Type B pancreatic cell (in vitro differentiated cells): Measurements from ENCODE around the gene VPS4A. TPM values are rescaled to one million over a fixed set of nuclear protein-coding genes. Genes with fewer than 3 reads are reported as not detected.
A peak's percentile ranks its signal among the peaks of the same experiment; 100 is the strongest.

Source experiments
- DNase-seq: peaks from one replicate; pipeline ENCODE4 v3.0.0; 2021; ENCODE audit warnings: mixed read lengths; ENCODE audit not compliant: unreplicated experiment; ENCODE audit errors: extremely low spot score
- H3K27ac Mint-ChIP-seq: 2 replicates; pipeline ENCODE4 v1.8.0; 2021; ENCODE audit warnings: mild to moderate bottlenecking, mixed read lengths
- H3K27me3 Mint-ChIP-seq: 2 replicates; pipeline ENCODE4 v1.8.0; 2021; ENCODE audit warnings: mixed read lengths
- H3K36me3 Mint-ChIP-seq: 2 replicates; pipeline ENCODE4 v1.8.0; 2021; ENCODE audit warnings: mixed read lengths
- H3K4me1 Mint-ChIP-seq: one replicate; pipeline ENCODE4 v1.8.0; 2021; ENCODE audit warnings: mixed read lengths; ENCODE audit not compliant: unreplicated experiment
- H3K4me3 Mint-ChIP-seq: 2 replicates; pipeline ENCODE4 v1.8.0; 2021; ENCODE audit warnings: mild to moderate bottlenecking, mixed read lengths
- H3K9me3 Mint-ChIP-seq: 2 replicates; pipeline ENCODE4 v1.8.0; 2021; ENCODE audit warnings: mixed read lengths
- total RNA-seq: library from RNA; stranded (reverse); gene quantifications from 2 replicates; pipeline ENCODE4 v1.2.1, GENCODE V29; 2021; ENCODE audit warnings: low replicate concordance
- TF ChIP-seq, protein P1 (sequence below): fragments of 200-600 bp; sonication (generic); conservative IDR thresholded peaks from 2 replicates; pipeline ENCODE4 v1.5.0; 2021; ENCODE audit warnings: antibody characterized with exemption, mild to moderate bottlenecking

The VPS4A gene
- total RNA-seq, 1 donor from 2014 or later: 31.2 TPM

- Mint-ChIP-seq H3K27me3 (no peaks in the 10 kb centered on the region), H3K36me3 (peaks cover 16% of the 10 kb centered on the region), H3K4me3 (no peak overlapping the region), H3K9me3 (no peaks in the 10 kb centered on the region), H3K27ac (no peak overlapping the region), H3K4me1 (no peaks in the 10 kb centered on the region)
- TF ChIP-seq, protein P1, sequence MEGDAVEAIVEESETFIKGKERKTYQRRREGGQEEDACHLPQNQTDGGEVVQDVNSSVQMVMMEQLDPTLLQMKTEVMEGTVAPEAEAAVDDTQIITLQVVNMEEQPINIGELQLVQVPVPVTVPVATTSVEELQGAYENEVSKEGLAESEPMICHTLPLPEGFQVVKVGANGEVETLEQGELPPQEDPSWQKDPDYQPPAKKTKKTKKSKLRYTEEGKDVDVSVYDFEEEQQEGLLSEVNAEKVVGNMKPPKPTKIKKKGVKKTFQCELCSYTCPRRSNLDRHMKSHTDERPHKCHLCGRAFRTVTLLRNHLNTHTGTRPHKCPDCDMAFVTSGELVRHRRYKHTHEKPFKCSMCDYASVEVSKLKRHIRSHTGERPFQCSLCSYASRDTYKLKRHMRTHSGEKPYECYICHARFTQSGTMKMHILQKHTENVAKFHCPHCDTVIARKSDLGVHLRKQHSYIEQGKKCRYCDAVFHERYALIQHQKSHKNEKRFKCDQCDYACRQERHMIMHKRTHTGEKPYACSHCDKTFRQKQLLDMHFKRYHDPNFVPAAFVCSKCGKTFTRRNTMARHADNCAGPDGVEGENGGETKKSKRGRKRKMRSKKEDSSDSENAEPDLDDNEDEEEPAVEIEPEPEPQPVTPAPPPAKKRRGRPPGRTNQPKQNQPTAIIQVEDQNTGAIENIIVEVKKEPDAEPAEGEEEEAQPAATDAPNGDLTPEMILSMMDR: no peak
- no peak for DNase-seq
Observed at GRCh38 chr16:69319826-69320739, 8.9 kb downstream of the VPS4A start.

- no peak for DNase-seq
- Mint-ChIP-seq H3K4me3 (no peak overlapping the region), H3K27me3 (no peaks in the 10 kb centered on the region), H3K27ac (no peak overlapping the region), H3K4me1 (no peaks in the 10 kb centered on the region), H3K36me3 (peaks cover 16% of the 10 kb centered on the region), H3K9me3 (no peaks in the 10 kb centered on the region)
- TF ChIP-seq, protein P1: no peak
Observed at GRCh38 chr16:69320740-69321073, 9.6 kb downstream of the VPS4A start.

DNA sequence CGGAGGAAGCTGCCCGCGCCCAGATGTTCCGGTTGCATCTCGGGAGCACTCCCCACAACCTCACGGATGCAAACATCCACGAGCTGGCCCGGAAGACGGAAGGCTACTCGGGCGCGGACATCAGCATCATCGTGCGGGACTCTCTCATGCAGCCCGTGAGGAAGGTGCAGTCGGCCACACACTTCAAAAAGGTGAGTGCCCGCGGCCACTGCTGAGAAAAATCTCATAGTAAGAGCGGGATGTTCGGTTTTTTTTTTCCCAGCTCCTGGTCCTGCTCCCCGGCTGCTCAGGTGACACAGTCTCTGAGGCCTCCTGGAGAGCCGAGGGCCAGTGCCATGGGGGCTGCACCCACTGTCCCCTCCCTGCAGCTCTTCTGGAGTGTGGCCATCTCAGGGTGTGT lies 9.9 kb downstream of the VPS4A start:
- peaks cover 16% of the 10 kb centered on the region for H3K36me3 Mint-ChIP-seq

GRCh38 chr16:69322343-69322742 lies 11.2 kb downstream of the VPS4A start:
- peaks cover 16% of the 10 kb centered on the region for H3K36me3 Mint-ChIP-seq
- no peak overlapping the region for H3K27ac Mint-ChIP-seq
- H3K9me3 Mint-ChIP-seq: no peaks in the 10 kb centered on the region
- DNase-seq: no peak
- H3K27me3 Mint-ChIP-seq: no peaks in the 10 kb centered on the region
- no peak overlapping the region for H3K4me3 Mint-ChIP-seq
- TF ChIP-seq, protein P1: no peak
- H3K4me1 Mint-ChIP-seq: peaks cover 10% of the 10 kb centered on the region

More for the DNA sequence above, 9.9 kb downstream of the VPS4A start:
- Mint-ChIP-seq H3K4me3 (no peak overlapping the region), H3K27ac (no peak overlapping the region), H3K4me1 (peaks cover 2% of the 10 kb centered on the region), H3K9me3 (no peaks in the 10 kb centered on the region), H3K27me3 (no peaks in the 10 kb centered on the region)
- no peak for DNase-seq
- TF ChIP-seq, protein P1: no peak

GRCh38 chr16:69323415-69323814 lies 12.3 kb downstream of the VPS4A start:
- DNase-seq: no peak
- TF ChIP-seq, protein P1: no peak
- H3K27me3 Mint-ChIP-seq: no peaks in the 10 kb centered on the region
- peaks cover 16% of the 10 kb centered on the region for H3K36me3 Mint-ChIP-seq
- H3K27ac Mint-ChIP-seq: peak overlapping the region; percentile 31
- H3K4me1 Mint-ChIP-seq: peaks cover 10% of the 10 kb centered on the region
- H3K9me3 Mint-ChIP-seq: no peaks in the 10 kb centered on the region
- no peak overlapping the region for H3K4me3 Mint-ChIP-seq
